GM18868 (cell line): ENCODE results near the gene NFKBIL1.
"Not testable (repeated sequence)": the region's sequence is repeated elsewhere in the genome, so short reads cannot be mapped to it uniquely, and the experiment has no call there.

Experiments used
- ATAC-seq: cut with Tn5 transposase; IDR thresholded peaks from one replicate; pipeline ENCODE4 v1.9.1; 2021; ENCODE audit warnings: mild to moderate bottlenecking, moderate library complexity; ENCODE audit not compliant: unreplicated experiment

NFKBIL1 gene

GRCh38 chr6:31534521-31535040 lies 12.8 kb upstream of the NFKBIL1 start:
- no peak for ATAC-seq

GRCh38 chr6:31535538-31536324 lies 11.7 kb upstream of the NFKBIL1 start:
- ATAC-seq, result no peak

- no peak for ATAC-seq
Observed at GRCh38 chr6:31538805-31539400, 8.5 kb upstream of the NFKBIL1 start.

- no peak for ATAC-seq
Observed at GRCh38 chr6:31540640-31541039, 6.8 kb upstream of the NFKBIL1 start.

- ATAC-seq, result no peak
Observed at GRCh38 chr6:31541059-31541657, 6.2 kb upstream of the NFKBIL1 start.

- ATAC-seq, result peak; percentile 63
Observed at GRCh38 chr6:31541658-31542521, 5.5 kb upstream of the NFKBIL1 start, which contains the start of gene DDX39B. Gene DDX39B, minus strand, starts transcription at chr6:31542003. Its CDS starts 1,471 bp downstream, at chr6:31540532.

- ATAC-seq, result no peak
Observed at GRCh38 chr6:31543639-31544038, 3.8 kb upstream of the NFKBIL1 start.

GRCh38 chr6:31544676-31545075 lies 2.7 kb upstream of the NFKBIL1 start:
- no peak for ATAC-seq

GRCh38 chr6:31545291-31545690 lies 2.1 kb upstream of the NFKBIL1 start:
- ATAC-seq, result no peak

GRCh38 chr6:31546339-31546957 lies 960 bp upstream of the NFKBIL1 start, which contains the start of gene ATP6V1G2:
Gene ATP6V1G2, minus strand, starts transcription at chr6:31546608. Its CDS starts 49 bp downstream, at chr6:31546559.
- ATAC-seq, result peak; percentile 53

- no peak for ATAC-seq
Observed at GRCh38 chr6:31547727-31548543, 527 bp downstream of the NFKBIL1 start.

GRCh38 chr6:31548544-31548873 lies 1.1 kb downstream of the NFKBIL1 start:
- ATAC-seq, result no peak

- ATAC-seq, result not testable (repeated sequence)
Observed at GRCh38 chr6:31551371-31551770, 4.0 kb downstream of the NFKBIL1 start.

GRCh38 chr6:31556307-31556706 lies 8.9 kb downstream of the NFKBIL1 start:
- ATAC-seq, result no peak

- ATAC-seq, result no peak
Observed at GRCh38 chr6:31557443-31558317, 10.3 kb downstream of the NFKBIL1 start.

GRCh38 chr6:31558318-31558625 lies 10.9 kb downstream of the NFKBIL1 start:
- ATAC-seq, result no peak

- ATAC-seq, result peak; percentile 39
Observed at GRCh38 chr6:31558631-31559500, 11.5 kb downstream of the NFKBIL1 start.

GRCh38 chr6:31559606-31559957 lies 12.2 kb downstream of the NFKBIL1 start:
- peak; percentile 3 for ATAC-seq
